T follicular helper cell (primary cell): ENCODE data around the gene VOPP1.

Experiments used
- DNase-seq: peaks from one replicate; pipeline ENCODE4 v3.0.0-alpha.2; 2020; ENCODE audit warnings: low read depth

VOPP1 gene

GRCh38 chr7:55432939-55433784, 139.1 kb downstream of the VOPP1 start:
- DNase-seq = no peak

- DNase-seq = no peak
Observed at GRCh38 chr7:55432506-55432905, 139.8 kb downstream of the VOPP1 start.

- DNase-seq = no peak
Observed at GRCh38 chr7:55431898-55432297, 140.4 kb downstream of the VOPP1 start.

- DNase-seq = no peak
Observed at GRCh38 chr7:55429835-55430499, 142.3 kb downstream of the VOPP1 start.

GRCh38 chr7:55427800-55428199, 144.5 kb downstream of the VOPP1 start:
- no peak for DNase-seq

GRCh38 chr7:55427342-55427741, 145.0 kb downstream of the VOPP1 start:
- no peak for DNase-seq

- no peak for DNase-seq
Observed at GRCh38 chr7:55426676-55427075, 145.6 kb downstream of the VOPP1 start.

GRCh38 chr7:55425141-55425752, 147.1 kb downstream of the VOPP1 start:
- DNase-seq = no peak

- no peak for DNase-seq
Observed at GRCh38 chr7:55423891-55424290, 148.4 kb downstream of the VOPP1 start.

- DNase-seq = no peak
Observed at GRCh38 chr7:55423277-55423711, 149.0 kb downstream of the VOPP1 start.
